NB4 (cell line): ENCODE results near the gene TP53TG3F.
"Not testable (repeated sequence)": the region's sequence is repeated elsewhere in the genome, so short reads cannot be mapped to it uniquely, and the experiment has no call there.

Experiments used
- POLR2A ChIP-seq: IDR thresholded peaks from 2 replicates; pipeline ENCODE4 v1.6.1; 2011; ENCODE audit warnings: mild to moderate bottlenecking; ENCODE audit not compliant: insufficient read length; ENCODE audit errors: extremely low read depth
- TF ChIP-seq, protein P1 (sequence below): IDR thresholded peaks from one replicate; pipeline ENCODE4 v1.5.1; 2012; ENCODE audit warnings: low read depth, low read length
- TF ChIP-seq, protein P2 (sequence below): IDR thresholded peaks from 2 replicates; pipeline ENCODE4 v1.6.1; 2011; ENCODE audit warnings: low read depth, low read length

GRCh38 chr16:33507231-33507630, 47.8 kb downstream of the TP53TG3F start:
- TF ChIP-seq, protein P1, sequence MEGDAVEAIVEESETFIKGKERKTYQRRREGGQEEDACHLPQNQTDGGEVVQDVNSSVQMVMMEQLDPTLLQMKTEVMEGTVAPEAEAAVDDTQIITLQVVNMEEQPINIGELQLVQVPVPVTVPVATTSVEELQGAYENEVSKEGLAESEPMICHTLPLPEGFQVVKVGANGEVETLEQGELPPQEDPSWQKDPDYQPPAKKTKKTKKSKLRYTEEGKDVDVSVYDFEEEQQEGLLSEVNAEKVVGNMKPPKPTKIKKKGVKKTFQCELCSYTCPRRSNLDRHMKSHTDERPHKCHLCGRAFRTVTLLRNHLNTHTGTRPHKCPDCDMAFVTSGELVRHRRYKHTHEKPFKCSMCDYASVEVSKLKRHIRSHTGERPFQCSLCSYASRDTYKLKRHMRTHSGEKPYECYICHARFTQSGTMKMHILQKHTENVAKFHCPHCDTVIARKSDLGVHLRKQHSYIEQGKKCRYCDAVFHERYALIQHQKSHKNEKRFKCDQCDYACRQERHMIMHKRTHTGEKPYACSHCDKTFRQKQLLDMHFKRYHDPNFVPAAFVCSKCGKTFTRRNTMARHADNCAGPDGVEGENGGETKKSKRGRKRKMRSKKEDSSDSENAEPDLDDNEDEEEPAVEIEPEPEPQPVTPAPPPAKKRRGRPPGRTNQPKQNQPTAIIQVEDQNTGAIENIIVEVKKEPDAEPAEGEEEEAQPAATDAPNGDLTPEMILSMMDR: not testable (repeated sequence)
- TF ChIP-seq POLR2A: not testable (repeated sequence)
- TF ChIP-seq, protein P2, sequence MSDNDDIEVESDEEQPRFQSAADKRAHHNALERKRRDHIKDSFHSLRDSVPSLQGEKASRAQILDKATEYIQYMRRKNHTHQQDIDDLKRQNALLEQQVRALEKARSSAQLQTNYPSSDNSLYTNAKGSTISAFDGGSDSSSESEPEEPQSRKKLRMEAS: not testable (repeated sequence)
